Heart right ventricle (tissue), 16 donors: Measurements from ENCODE around the gene PIM3. TPM values are rescaled to one million over a fixed set of nuclear protein-coding genes. Genes with fewer than 3 reads are reported as not detected.
"Not testable (repeated sequence)": the region's sequence is repeated elsewhere in the genome, so short reads cannot be mapped to it uniquely, and the experiment has no call there.

Experiments
- ATAC-seq, 8 donors: fragments of 200-7000 bp; cut with Tn5 transposase; one replicate each; pipeline ENCODE4 v1.9.1; 2020; ENCODE audit warnings: mild to moderate bottlenecking in 8 of 8, moderate library complexity in 8 of 8, moderate number of reproducible peaks in 1 of 8
- DNase-seq, 2 donors: peaks; one replicate each; pipeline ENCODE4 v3.0.0-alpha.2; 2020
- H3K27ac ChIP-seq, 10 donors: fragments of 200-600 bp; sonication (generic) in 2 of 10; one replicate each; pipeline versions ENCODE4 v1.5.0 to v1.8.0; 2020 to 2022; ENCODE audit warnings: mild to moderate bottlenecking in 3 of 10
- H3K27me3 ChIP-seq, 7 donors: fragments of 200-600 bp; one replicate each; pipeline ENCODE4 v1.8.0; 2021 to 2022; ENCODE audit warnings: mild to moderate bottlenecking in 2 of 7
- H3K36me3 ChIP-seq, 9 donors: fragments of 200-600 bp; sonication (generic) in 1 of 9; one replicate each; pipeline versions ENCODE4 v1.5.0 to v1.8.0; 2020 to 2022; ENCODE audit warnings: mild to moderate bottlenecking in 2 of 9
- H3K4me1 ChIP-seq, 9 donors: fragments of 200-600 bp; sonication (generic) in 1 of 9; one replicate each; pipeline versions ENCODE4 v1.5.0 to v1.8.0; 2020 to 2022; ENCODE audit warnings: mild to moderate bottlenecking in 4 of 9
- H3K4me3 ChIP-seq, 10 donors: fragments of 200-600 bp; sonication (generic) in 2 of 10; one replicate each; pipeline versions ENCODE4 v1.5.0 to v1.8.0; 2020 to 2022; ENCODE audit warnings: mild to moderate bottlenecking in 7 of 10, moderate library complexity in 2 of 10
- H3K9me3 ChIP-seq, 11 donors: fragments of 200-600 bp in 10 of 11; sonication (generic) in 2 of 11; one replicate each; pipeline versions ENCODE4 v1.5.0 to v1.8.0; 2013 to 2022; ENCODE audit warnings: mild to moderate bottlenecking in 2 of 11, control low read depth in 1 of 11, moderate library complexity in 1 of 11
- CTCF ChIP-seq, 9 donors: fragments of 200-600 bp; sonication (generic) in 2 of 9; IDR thresholded peaks; one replicate each; pipeline versions ENCODE4 v1.5.0 to v1.8.0; 2021 to 2022; ENCODE audit warnings: antibody characterized with exemption in 9 of 9, mild to moderate bottlenecking in 5 of 9, moderate library complexity in 1 of 9
- WGBS, 2 donors: extraction: QIAGEN DNeasy Blood & Tissue Kit; methylation state at CpG; one replicate each; pipeline ENCODE4 v1.1.7; 2013; ENCODE audit warnings: inconsistent platforms in 1 of 2; 5-methylcytosine and 5-hydroxymethylcytosine counted together
- intact Hi-C, 10 donors: fragments of 100-400 bp; cut with DNase I; formaldehyde crosslinking; loops; one replicate each; pipeline versions ENCODE4 v1.11.1 to v1.14.2; 2022
- polyA plus RNA-seq, 2 donors: library from polyadenylated mRNA; stranded (reverse); fragments of 200-250 nt; gene quantifications; one replicate each; pipeline ENCODE4 v1.2.3, GENCODE V29; 2013
- total RNA-seq, 10 donors: library from RNA; stranded (reverse); fragmentation: NEBNext Ultra II Directional in 3 of 10; extraction: Animal tissue kit (Norgen Biotek cat#: 25700) in 3 of 10; gene quantifications; one replicate each; pipeline versions ENCODE4 v1.2.1 to v1.2.4, GENCODE V29; 2021 to 2023
- donor health status: Arrhythmogenic right ventricular cardiomyopathy.
- donor health status: ischemic (EF 13 %, LVEDD 7.1; RV severe dilation, severe dysfunction).
- donor health status: healthy with polysubstance abuse.
- donor health status: DM: no; HTN: yes; CAD: no.
- donor health status: DM: no; HTN: no; CAD: no.
- donor health status: ischemic (EF 25% LVEDD 6.9; RV normal size, moderate dysfunction).
- donor health status: ischemic (EF 25% LVEDD 5.7; RV mildly dilated, moderate dysfunction).
- donor health status: healthy.
- donor health status: DM: yes; HTN: yes; CAD: no.
- donor health status: Ischemic cardiomyopathy.
- donor health status: ischemic (EF 35%, LVEDD 5.7; RV mildly dilated, moderate dysfunction).
- donor health status: nonischemic (EF 11% LVEDD 7.7; RV severe dilation, severe dysfunction).
- donor health status: DM: yes; HTN: yes; CAD: no.
- donor health status: PGD.
- donor health status: ischemic (EF 29% LVEDD 5.4; RV normal size, mild dysfunction).
- donor health status: nonischemic (EF 23%, LVEDD 6.1; RV moderate dilation, normal function).

Gene PIM3
- total and polyA plus RNA-seq, 12 donors, result 27.4 to 81.6 (median 43.7) TPM

GRCh38 chr22:49944399-49944891 is 16.1 kb upstream of the PIM3 start:
- Histone ChIP-seq H3K9me3 (no peaks in the 10 kb centered on the region), H3K27ac (peak overlapping the region in 2 of 10 donors; percentile 2 to 65), H3K36me3 (no peaks in the 10 kb centered on the region), H3K27me3 (no peaks in the 10 kb centered on the region), H3K4me3 (peak overlapping the region in 1 of 10 donors; percentile 24), H3K4me1 (peaks cover 0 to 12% (median 4%) of the 10 kb centered on the region in 9 donors)
- no peak for TF ChIP-seq CTCF (IDR thresholded peaks at IDR 0.05)
- ATAC-seq (no peak), DNase-seq (no peak)
- intact Hi-C loops, result no loop called here
- 96% methylated on average over 13 of the region's 13 CpGs for WGBS, 2 donors

GRCh38 chr22:49945042-49945794 is 15.4 kb upstream of the PIM3 start:
- H3K27me3 ChIP-seq, intact Hi-C loops, H3K4me3 ChIP-seq, DNase-seq, H3K9me3 ChIP-seq, ATAC-seq, H3K36me3 ChIP-seq: not testable (repeated sequence)
- WGBS, 2 donors, result 88 to 89% methylated on average over 17 of the region's 17 CpGs
- peak overlapping the region in 1 of 10 donors; percentile 62 for H3K27ac ChIP-seq
- H3K4me1 ChIP-seq, result peaks cover 0 to 12% (median 4%) of the 10 kb centered on the region in 9 donors

GRCh38 chr22:49946612-49947295 is 13.8 kb upstream of the PIM3 start:
- ATAC-seq (no peak), DNase-seq (no peak)
- intact Hi-C loops, result no loop called here
- Histone ChIP-seq H3K27me3 (no peaks in the 10 kb centered on the region), H3K4me1 (peaks cover 0 to 12% (median 4%) of the 10 kb centered on the region in 9 donors), H3K9me3 (no peaks in the 10 kb centered on the region), H3K27ac (no peak overlapping the region), H3K4me3 (no peak overlapping the region), H3K36me3 (no peaks in the 10 kb centered on the region)
- WGBS, 2 donors, result 86 to 89% methylated on average over 17 of the region's 17 CpGs
- no peak for TF ChIP-seq CTCF (IDR thresholded peaks at IDR 0.05)

GRCh38 chr22:49947296-49947622 is 13.3 kb upstream of the PIM3 start:
- no peaks in the 10 kb centered on the region for H3K9me3 ChIP-seq
- TF ChIP-seq CTCF (IDR thresholded peaks at IDR 0.05), result no peak
- no peaks in the 10 kb centered on the region for H3K36me3 ChIP-seq
- ATAC-seq (no peak), DNase-seq (no peak)
- intact Hi-C loops, result no loop called here
- H3K27me3 ChIP-seq, result no peaks in the 10 kb centered on the region
- H3K4me1 ChIP-seq, result peaks cover 0 to 14% (median 4%) of the 10 kb centered on the region in 9 donors
- WGBS, 2 donors, result 86 to 88% methylated on average over 6 of the region's 6 CpGs
- no peak overlapping the region for H3K4me3 ChIP-seq
- H3K27ac ChIP-seq, result no peak overlapping the region
